Heart left ventricle (tissue), 16 donors: ENCODE measurements around the gene CDH13. TPM values are rescaled to one million over a fixed set of nuclear protein-coding genes. Genes with fewer than 3 reads are reported as not detected.

ENCODE experiments used
- ATAC-seq, 4 donors: fragments of 200-7000 bp; cut with Tn5 transposase; one replicate each; pipeline ENCODE4 v1.9.1; 2020 to 2022; ENCODE audit warnings: moderate library complexity in 4 of 4, mild to moderate bottlenecking in 3 of 4, moderate number of reproducible peaks in 1 of 4
- DNase-seq, 5 donors: peaks; one replicate each; pipeline ENCODE4 v3.0.0-alpha.2; 2020
- H3K27ac ChIP-seq, 12 donors: fragments of 200-600 bp; sonication (generic) in 4 of 12; one replicate each; pipeline versions ENCODE4 v1.5.0 to v1.8.0; 2016 to 2022; ENCODE audit warnings: mild to moderate bottlenecking in 2 of 12
- H3K27me3 ChIP-seq, 9 donors: fragments of 200-600 bp; sonication (generic) in 2 of 9; one replicate each; pipeline versions ENCODE4 v1.5.1 to v1.8.0; 2016 to 2022; ENCODE audit warnings: mild to moderate bottlenecking in 3 of 9
- H3K36me3 ChIP-seq, 9 donors: fragments of 200-600 bp; sonication (generic) in 2 of 9; one replicate each; pipeline versions ENCODE4 v1.5.0 to v1.8.0; 2018 to 2022; ENCODE audit warnings: mild to moderate bottlenecking in 2 of 9
- H3K4me1 ChIP-seq, 12 donors: fragments of 200-600 bp; sonication (generic) in 4 of 12; one replicate each; pipeline versions ENCODE4 v1.5.0 to v1.8.0; 2016 to 2022; ENCODE audit warnings: mild to moderate bottlenecking in 3 of 12
- H3K4me3 ChIP-seq, 12 donors: fragments of 200-600 bp; sonication (generic) in 4 of 12; one replicate each; pipeline versions ENCODE4 v1.5.0 to v1.8.0; 2017 to 2022; ENCODE audit warnings: mild to moderate bottlenecking in 9 of 12, moderate library complexity in 4 of 12
- H3K9me3 ChIP-seq, 12 donors: fragments of 200-600 bp; sonication (generic) in 4 of 12; one replicate each; pipeline versions ENCODE4 v1.5.0 to v1.8.0; 2016 to 2022; ENCODE audit warnings: mild to moderate bottlenecking in 1 of 12
- POLR2A ChIP-seq, 2 donors: fragments of 450-650 bp; IDR thresholded peaks; one replicate each; pipeline ENCODE4 v1.6.1; 2017; ENCODE audit warnings: antibody characterized with exemption in 2 of 2, mild to moderate bottlenecking in 2 of 2, moderate library complexity in 2 of 2
- WGBS, 4 donors: extraction: QIAGEN DNeasy Blood & Tissue Kit in 2 of 4; methylation state at CpG; one replicate each; pipeline versions ENCODE4 v1.1.5 to v1.1.7; 2013 to 2018; 5-methylcytosine and 5-hydroxymethylcytosine counted together
- intact Hi-C, 10 donors: fragments of 100-400 bp; cut with DNase I; formaldehyde crosslinking; loops; one replicate each; pipeline versions ENCODE4 v1.11.1 to v1.14.2; 2022
- polyA plus RNA-seq, 2 donors: library from polyadenylated mRNA; stranded (reverse); fragments of 200-250 nt; gene quantifications; one replicate each; pipeline ENCODE4 v1.2.3, GENCODE V29; 2013
- total RNA-seq, 9 donors: library from RNA; depleted of rRNA in 2 of 9; stranded (reverse); fragments of >200 nt in 2 of 9; fragmentation: NEBNext Ultra II Directional in 3 of 9; extraction: Animal tissue kit (Norgen Biotek cat#: 25700) in 3 of 9; gene quantifications; one replicate each; pipeline versions ENCODE4 v1.1.0 to v1.2.4, GENCODE V29; 2016 to 2023
- TF ChIP-seq, protein P1 (sequence below), 12 donors: fragments of 200-600 bp; sonication (generic) in 4 of 12; IDR thresholded peaks; one replicate each; pipeline versions ENCODE4 v1.5.0 to v1.8.0; 2018 to 2022; ENCODE audit warnings: antibody characterized with exemption in 12 of 12, mild to moderate bottlenecking in 5 of 12
- donor health status: ischemic (EF 13 %, LVEDD 7.1; RV severe dilation, severe dysfunction).
- donor health status: healthy with polysubstance abuse.
- donor health status: DM: no; HTN: yes; CAD: no.
- donor health status: DM: no; HTN: no; CAD: no.
- donor health status: ischemic (EF 25% LVEDD 6.9; RV normal size, moderate dysfunction).
- donor health status: ischemic (EF 25% LVEDD 5.7; RV mildly dilated, moderate dysfunction).
- donor health status: healthy.
- donor health status: DM: yes; HTN: yes; CAD: no.
- donor health status: ischemic (EF 35%, LVEDD 5.7; RV mildly dilated, moderate dysfunction).
- donor health status: nonischemic (EF 11% LVEDD 7.7; RV severe dilation, severe dysfunction).
- donor health status: DM: yes; HTN: yes; CAD: no.
- donor health status: PGD.
- donor health status: ischemic (EF 29% LVEDD 5.4; RV normal size, mild dysfunction).
- donor health status: nonischemic (EF 23%, LVEDD 6.1; RV moderate dilation, normal function).

CDH13 gene
- total and polyA plus RNA-seq, 11 donors = 15.0 to 172 (median 137) TPM

DNA sequence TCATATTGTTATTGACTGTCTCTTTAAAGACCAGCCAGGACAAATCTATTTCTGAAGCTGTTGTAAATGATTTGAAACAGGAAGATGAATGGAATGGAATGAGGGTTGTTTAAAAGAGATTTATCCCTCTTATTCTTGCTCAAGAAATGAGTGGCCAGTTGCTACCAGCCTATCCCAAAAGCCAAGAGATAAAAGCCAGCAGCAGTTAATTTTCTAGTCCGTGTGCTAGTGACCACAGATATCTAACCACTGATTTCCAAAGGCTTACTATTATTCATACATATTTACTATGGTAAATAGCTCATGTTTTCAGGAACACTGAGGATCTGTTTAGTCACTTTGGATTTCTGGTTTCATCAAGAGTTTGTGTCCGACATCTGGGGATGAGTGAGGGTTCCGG, 105.7 kb downstream of the CDH13 start:
- no peak for ATAC-seq
- 78 to 82% (median 80%) methylated on average over 3 of the region's 3 CpGs for WGBS, 4 donors
- TF ChIP-seq, protein P1, sequence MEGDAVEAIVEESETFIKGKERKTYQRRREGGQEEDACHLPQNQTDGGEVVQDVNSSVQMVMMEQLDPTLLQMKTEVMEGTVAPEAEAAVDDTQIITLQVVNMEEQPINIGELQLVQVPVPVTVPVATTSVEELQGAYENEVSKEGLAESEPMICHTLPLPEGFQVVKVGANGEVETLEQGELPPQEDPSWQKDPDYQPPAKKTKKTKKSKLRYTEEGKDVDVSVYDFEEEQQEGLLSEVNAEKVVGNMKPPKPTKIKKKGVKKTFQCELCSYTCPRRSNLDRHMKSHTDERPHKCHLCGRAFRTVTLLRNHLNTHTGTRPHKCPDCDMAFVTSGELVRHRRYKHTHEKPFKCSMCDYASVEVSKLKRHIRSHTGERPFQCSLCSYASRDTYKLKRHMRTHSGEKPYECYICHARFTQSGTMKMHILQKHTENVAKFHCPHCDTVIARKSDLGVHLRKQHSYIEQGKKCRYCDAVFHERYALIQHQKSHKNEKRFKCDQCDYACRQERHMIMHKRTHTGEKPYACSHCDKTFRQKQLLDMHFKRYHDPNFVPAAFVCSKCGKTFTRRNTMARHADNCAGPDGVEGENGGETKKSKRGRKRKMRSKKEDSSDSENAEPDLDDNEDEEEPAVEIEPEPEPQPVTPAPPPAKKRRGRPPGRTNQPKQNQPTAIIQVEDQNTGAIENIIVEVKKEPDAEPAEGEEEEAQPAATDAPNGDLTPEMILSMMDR (IDR thresholded peaks at IDR 0.05) = no peak
- TF ChIP-seq POLR2A (IDR thresholded peaks at IDR 0.05) = no peak
- intact Hi-C loops = loop anchor here in 1 of 10 donors (10.0 kb wide), 1 partner anchor 98 kb away; no protein-coding TSS in a partner anchor
- Histone ChIP-seq H3K36me3 (no peaks in the 10 kb centered on the region), H3K4me3 (no peak overlapping the region), H3K4me1 (peaks cover 8 to 64% (median 35%) of the 10 kb centered on the region in 12 donors), H3K27ac (peak overlapping the region in 5 of 12 donors; percentile 10 to 84 (median 22)), H3K27me3 (no peaks in the 10 kb centered on the region), H3K9me3 (peaks cover 0 to 19% (median 6%) of the 10 kb centered on the region in 12 donors)
- DNase-seq = no peak

DNA sequence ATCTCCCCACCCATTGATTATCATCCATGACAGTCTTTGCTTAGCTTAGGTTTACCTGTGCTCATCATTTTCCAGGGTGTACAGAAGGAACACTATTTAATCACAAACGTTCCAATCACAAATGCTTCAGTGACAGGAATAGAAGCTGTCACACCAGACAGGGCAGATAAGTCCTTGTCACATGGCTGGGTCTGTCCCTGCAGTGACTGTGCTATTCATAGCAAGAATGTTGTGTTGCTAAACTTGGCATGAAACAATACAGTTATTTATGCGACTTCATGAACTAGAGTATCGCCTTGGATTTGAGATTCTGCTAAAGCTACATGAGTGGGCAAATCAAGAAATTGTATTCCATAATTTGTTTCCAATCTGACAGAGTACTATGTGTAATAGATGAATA, 108.4 kb downstream of the CDH13 start:
- no peak overlapping the region for H3K4me3 ChIP-seq
- WGBS, 4 donors = 9 to 19% (median 14%) methylated on average over 3 of the region's 3 CpGs
- peak; percentile 93 to 97 (median 95) for ATAC-seq
- H3K27ac ChIP-seq = peak overlapping the region; percentile 65 to 90 (median 80)
- H3K9me3 ChIP-seq = peaks cover 0 to under 1% (median 0%) of the 10 kb centered on the region in 12 donors
- TF ChIP-seq POLR2A (IDR thresholded peaks at IDR 0.05) = no peak
- TF ChIP-seq, protein P1 (IDR thresholded peaks at IDR 0.05) = no peak
- no peaks in the 10 kb centered on the region for H3K27me3 ChIP-seq
- peaks cover 8 to 75% (median 38%) of the 10 kb centered on the region in 12 donors for H3K4me1 ChIP-seq
- DNase-seq = peak in 4 of 5 donors; percentile 54 to 71 (median 67)
- intact Hi-C loops = loop anchor here in 8 of 10 donors (2.0 to 10.0 kb wide), 7 partner anchors 18 to 108 kb away; partner anchors contain the start of gene CDH13 (in 3 of the 8)
- no peaks in the 10 kb centered on the region for H3K36me3 ChIP-seq

DNA sequence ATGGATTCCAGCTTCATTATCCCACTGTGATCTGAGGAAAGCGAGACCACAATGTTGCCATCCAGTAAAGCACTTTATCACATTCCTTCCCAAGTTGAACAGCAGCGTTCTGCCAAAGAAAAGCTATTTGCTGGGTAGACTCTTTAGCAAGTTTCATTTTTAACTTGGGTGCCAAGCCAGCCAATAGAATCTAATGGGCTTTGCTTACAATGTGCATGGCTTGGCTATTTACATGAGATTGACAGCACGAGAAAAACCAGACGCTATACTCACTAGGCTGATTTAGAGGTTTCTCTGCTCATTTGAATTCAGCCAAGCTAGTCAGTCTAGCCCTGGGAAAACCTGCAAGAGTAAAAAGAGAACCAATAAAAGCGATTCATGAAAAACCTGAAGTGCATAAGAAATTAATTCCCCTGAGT, 108.9 kb downstream of the CDH13 start:
- TF ChIP-seq, protein P1 (IDR thresholded peaks at IDR 0.05) = no peak
- TF ChIP-seq POLR2A (IDR thresholded peaks at IDR 0.05) = no peak
- H3K27me3 ChIP-seq = no peaks in the 10 kb centered on the region
- peak overlapping the region in 1 of 12 donors; percentile 10 for H3K4me3 ChIP-seq
- WGBS, 4 donors = 42 to 57% (median 48%) methylated on average over 5 of the region's 5 CpGs
- H3K27ac ChIP-seq = peak overlapping the region; percentile 65 to 90 (median 79)
- no peaks in the 10 kb centered on the region for H3K9me3 ChIP-seq
- H3K4me1 ChIP-seq = peaks cover 8 to 75% (median 38%) of the 10 kb centered on the region in 12 donors
- no peaks in the 10 kb centered on the region for H3K36me3 ChIP-seq
- intact Hi-C loops = loop anchor here in 8 of 10 donors (2.0 to 10.0 kb wide), 8 partner anchors 19 to 108 kb away; partner anchors contain the start of gene CDH13 (in 3 of the 8)
- peak; percentile 76 to 83 (median 77) for ATAC-seq
- peak in 2 of 5 donors; percentile 27 to 28 for DNase-seq

DNA sequence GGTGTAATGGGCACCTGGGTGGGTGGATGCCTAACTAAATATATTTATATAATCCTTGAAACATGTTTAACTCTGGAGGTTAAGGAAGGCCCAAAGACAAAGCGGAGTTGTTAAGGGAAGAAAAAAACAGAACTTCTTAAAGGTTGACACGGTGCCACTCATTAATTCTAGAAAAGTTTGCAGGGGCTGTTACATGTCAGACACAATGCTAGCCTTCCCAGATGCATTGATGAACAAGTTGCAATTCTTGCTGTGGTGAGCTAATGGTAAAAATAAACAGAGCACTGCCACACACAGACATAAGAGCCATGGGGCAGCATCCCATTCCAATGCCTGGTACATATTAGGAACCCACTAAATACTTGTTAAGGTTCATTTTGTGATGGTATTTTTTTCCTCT, 109.5 kb downstream of the CDH13 start:
- H3K36me3 ChIP-seq = no peaks in the 10 kb centered on the region
- intact Hi-C loops = loop anchor here in 8 of 10 donors (2.0 to 10.0 kb wide), 7 partner anchors 39 to 109 kb away; partner anchors contain the start of gene CDH13 (in 3 of the 8)
- H3K4me1 ChIP-seq = peaks cover 8 to 69% (median 35%) of the 10 kb centered on the region in 12 donors
- H3K27ac ChIP-seq = peak overlapping the region; percentile 23 to 90 (median 79)
- peak in 2 of 4 donors; percentile 17 to 57 for ATAC-seq
- H3K9me3 ChIP-seq = no peaks in the 10 kb centered on the region
- WGBS, 4 donors = 66 to 77% (median 71%) methylated on average over 2 of the region's 2 CpGs
- H3K27me3 ChIP-seq = no peaks in the 10 kb centered on the region
- H3K4me3 ChIP-seq = peak overlapping the region in 1 of 12 donors; percentile 10
- TF ChIP-seq, protein P1 (IDR thresholded peaks at IDR 0.05) = no peak
- TF ChIP-seq POLR2A (IDR thresholded peaks at IDR 0.05) = no peak
- DNase-seq = no peak
